Lung microvascular endothelial cell (primary cell): Measurements from ENCODE around the gene SAP30. TPM values are rescaled to one million over a fixed set of nuclear protein-coding genes. Genes with fewer than 3 reads are reported as not detected.

ENCODE experiments used
- DNase-seq, 2 donors: peaks; one replicate each; pipeline versions ENCODE4 v3.0.0 to v3.0.0-alpha.2; 2010; ENCODE audit warnings: low read depth in 2 of 2
- total RNA-seq: library from RNA; depleted of rRNA; stranded (reverse); fragments of >200 nt; gene quantifications from 2 replicates; pipeline ENCODE4 v1.2.1, GENCODE V29; 2014

Gene SAP30, protein sequence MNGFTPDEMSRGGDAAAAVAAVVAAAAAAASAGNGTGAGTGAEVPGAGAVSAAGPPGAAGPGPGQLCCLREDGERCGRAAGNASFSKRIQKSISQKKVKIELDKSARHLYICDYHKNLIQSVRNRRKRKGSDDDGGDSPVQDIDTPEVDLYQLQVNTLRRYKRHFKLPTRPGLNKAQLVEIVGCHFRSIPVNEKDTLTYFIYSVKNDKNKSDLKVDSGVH
- 13.5 and 16.1 TPM in 2 replicates for total RNA-seq

DNA sequence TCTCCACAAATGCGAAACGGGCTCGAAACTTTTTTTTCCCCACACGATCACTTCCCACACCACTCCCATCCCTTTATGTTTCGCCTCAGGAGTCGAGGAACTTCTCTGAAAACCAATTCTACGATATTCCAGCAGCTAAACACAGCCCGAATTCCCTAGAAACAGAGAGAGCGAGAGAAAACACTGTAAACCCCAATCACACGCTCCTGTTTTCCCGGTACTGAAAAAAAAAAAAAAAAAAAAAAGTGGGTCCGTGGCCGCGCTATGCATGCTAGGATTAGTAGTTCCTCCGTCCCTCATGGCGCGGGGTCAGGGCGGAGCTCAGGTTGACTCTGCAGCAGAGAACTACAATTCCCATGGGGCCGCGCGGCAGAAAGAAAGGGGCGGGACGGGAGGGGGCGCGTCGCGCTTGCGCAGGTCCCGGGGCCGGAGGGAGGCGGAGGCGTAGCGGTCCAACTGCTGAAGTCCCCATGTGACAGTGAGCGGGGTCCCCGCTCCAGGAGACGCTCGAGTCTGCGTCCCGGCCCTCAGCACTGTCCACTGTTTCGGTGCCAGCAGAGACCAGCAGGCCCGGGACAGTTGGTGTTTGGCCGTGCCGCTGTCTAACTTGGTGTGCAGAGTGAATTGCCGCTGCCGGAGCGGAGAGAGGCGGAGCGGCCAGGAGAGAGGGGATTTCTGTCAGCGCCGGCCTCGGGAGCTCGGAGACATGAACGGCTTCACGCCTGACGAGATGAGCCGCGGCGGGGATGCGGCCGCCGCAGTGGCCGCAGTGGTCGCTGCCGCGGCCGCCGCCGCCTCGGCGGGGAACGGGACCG is at the start of gene SAP30:
Gene SAP30 (plus strand): TSS at position 478 of the 815 bp plus-strand sequence. CDS start 229 bp downstream, at position 707.
- DNase-seq = peak; percentile 99 to 100

DNA sequence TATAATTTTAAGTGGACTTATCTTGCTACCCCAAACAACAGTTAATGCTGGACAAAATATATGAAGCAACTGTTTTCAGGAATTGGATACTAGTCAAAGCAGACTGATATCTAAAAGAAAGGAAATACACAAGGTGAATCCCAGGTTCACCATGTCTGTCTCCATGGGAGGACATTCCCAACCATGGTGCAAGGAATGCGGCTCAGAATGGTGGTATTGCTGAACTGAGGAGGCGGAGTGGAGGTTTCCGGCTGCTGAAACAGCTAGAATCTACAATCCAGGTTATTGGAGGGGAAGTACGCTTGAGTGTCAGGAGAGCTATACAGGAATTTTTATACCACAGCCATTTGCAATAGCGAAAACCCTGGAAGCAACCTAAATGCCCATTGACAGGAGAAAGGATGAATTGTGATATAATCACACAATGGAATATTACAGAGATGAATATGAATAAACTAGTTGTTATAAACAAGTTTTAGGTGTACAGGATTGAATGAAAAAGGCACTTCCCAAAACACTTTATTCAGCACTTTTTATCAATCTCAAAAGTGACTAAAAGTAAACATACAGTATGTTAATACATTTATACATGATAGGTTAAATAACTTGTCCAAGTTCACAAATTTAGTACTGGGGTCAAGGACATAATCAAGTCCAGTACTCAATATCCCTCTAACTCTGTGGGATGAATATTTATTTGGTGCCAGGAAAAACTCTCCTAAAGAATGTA is 45.6 kb upstream of the SAP30 start:
- no peak for DNase-seq

DNA sequence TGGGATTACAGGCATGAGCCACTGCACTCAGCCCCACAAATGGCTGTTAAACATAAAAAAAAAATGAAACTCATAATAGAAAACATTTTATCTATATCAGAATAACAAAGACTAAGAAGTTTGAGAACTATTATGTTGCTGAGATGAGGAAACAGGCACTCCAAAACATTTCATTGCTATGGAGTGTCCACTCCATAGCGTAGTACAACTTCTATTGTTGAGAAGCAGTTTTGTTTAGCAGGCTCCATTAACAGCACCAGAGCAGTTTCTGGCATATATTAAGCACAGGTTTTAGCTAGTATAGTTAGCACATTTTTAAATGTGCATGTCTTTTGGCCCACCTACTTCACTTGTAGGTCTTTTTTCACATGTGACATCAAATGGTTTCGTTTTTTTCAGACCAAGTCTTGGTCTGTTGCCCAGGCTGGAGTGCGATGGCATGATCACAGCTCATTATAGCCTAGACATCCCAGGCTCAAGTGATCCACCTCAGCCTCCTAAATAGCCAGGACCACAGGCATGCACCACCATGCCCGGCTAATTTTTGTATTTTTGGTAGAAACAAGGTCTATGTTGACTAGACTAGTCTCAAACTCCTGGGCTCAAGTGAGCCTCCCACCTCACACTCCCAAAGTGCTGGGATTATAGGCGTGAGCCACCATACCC is 42.4 kb upstream of the SAP30 start:
- no peak for DNase-seq

DNA sequence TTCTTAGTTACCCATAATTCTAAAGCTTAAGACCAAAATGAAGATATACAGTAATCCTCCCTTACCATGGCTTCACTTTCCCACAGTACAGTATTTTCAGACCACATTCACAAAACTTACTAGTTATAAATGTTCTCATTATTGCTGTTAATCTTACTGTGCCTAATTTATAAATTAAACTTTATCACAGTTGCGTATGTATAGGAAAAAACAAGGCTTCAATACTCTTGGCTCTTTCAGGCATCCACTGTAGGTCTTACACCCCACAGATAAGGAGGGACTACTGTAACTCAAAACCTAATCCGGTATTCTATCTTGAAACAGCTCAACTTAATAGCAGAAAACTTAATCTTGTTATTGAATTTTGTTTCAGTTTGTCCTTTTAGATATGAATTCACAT is 40.2 kb upstream of the SAP30 start:
- DNase-seq = no peak

DNA sequence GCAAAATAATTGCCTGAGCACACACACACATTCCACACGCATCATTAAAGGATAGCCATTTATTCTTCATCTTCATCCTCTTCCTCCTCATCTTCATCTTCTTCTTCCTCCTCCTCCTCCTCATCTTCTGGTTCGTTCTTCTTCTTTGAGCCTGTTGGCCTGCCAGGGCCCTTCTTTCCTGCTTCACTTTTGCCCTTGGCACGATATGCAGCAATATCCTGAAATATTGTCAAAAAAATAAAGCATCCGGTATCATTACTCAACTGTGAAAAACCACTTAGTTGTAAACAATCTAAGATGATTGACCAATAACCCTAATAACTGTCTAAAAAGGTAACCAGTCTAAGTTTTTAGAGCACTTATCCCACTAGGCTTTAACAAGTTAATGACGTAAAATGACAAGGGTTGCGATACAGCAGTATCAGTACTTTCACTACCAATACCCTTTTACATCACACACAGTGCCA is 38.7 kb upstream of the SAP30 start:
- DNase-seq = peak; percentile 33 to 51

DNA sequence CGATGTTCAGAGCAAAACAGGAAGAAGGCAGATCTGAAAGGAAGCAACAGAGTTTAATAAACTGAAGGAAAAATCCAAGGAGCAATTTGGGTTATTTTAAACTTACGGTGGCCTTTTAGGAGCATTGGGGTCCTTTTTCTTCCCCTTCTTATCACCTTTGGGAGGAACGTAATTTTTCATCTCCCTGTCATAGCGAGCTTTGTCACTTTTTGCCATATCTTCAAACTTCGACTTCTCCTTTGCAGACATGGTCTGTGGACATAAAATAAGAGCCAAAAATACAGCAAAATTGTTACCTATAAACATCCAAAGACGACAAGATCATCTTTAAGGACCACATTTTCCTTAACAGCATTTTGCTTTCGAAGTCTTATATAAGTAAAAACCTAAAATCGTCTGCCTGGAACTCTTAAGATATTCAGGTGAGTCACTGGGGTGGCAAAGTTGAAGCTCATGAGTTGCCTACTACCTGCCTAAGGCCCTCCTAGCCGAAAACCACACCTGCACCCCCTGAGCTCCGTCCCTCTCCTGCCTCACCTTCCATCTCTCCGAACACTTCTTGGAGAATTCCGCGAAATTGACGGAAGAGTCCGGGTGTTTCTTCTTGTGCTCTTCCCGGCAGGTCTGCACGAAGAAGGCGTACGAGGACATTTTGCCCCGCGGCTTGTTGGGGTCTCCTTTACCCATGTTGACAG is 37.6 kb upstream of the SAP30 start:
- peak in 1 of 2 donors; percentile 8 for DNase-seq

DNA sequence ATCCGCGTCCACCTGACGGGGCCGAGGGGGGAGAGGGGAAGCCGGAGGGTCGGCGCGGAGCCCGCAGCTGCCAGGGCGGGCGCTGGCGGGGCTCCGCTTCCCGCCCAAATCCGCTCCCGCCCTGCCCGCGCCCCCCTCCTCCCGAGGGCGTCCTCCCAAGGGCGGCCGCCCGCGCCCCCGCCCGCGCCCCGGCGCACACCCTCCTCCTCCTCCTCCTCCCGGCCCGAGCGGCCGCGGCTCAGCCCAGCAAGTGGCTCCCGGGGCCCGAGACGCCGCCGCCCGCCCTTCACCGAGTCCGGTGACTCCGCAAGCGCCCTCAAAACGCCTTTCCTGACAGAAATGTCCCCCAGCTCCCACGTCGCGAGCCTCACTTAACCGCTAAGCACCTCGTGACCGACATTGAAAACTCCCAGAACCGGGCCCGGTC is 37.1 kb upstream of the SAP30 start:
- DNase-seq = peak; percentile 45 to 46

DNA sequence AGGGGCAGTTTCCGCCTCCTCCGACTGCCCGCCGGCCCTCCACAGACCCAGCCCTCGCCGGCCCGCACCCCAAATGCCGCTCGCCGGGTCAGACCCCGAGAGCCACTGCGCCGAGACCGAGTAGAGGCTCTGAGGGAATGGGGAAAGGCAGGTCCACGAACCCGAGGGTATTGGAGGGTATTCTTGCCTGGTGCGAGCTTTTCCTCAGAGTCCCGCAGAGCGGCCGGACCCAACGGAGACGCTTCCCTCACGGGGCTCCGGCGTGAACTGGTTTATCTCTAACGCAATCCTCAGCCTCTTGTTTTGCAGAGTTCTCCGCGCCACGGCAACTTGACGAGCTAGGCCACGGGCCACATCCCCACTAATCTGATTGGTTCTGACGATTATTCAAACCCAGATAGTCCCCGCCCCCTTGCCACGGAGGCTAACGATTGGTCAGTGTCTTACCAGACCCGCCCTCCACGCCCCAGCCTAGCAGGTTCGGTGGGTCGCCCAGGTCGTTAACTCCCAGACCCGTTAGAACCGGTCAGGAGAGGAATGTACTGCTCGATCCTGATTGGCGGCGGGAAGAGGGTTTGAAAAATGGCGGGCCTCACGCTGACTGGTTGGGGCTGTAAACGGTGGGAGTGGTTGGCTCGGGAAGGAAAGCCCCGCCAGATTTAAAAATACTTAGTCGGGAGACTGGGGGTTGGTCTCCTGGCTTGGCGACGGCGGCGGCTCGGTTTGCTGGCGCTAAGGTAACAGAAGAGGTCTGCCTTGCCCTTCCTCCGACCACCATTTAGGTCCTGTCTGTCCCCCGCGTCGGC is 36.5 kb upstream of the SAP30 start, which contains the start of gene HMGB2:
Gene HMGB2 (minus strand): TSS at position 274 of the 806 bp plus-strand sequence. CDS start 709 bp downstream, outside the sequence.
- peak; percentile 100 for DNase-seq

DNA sequence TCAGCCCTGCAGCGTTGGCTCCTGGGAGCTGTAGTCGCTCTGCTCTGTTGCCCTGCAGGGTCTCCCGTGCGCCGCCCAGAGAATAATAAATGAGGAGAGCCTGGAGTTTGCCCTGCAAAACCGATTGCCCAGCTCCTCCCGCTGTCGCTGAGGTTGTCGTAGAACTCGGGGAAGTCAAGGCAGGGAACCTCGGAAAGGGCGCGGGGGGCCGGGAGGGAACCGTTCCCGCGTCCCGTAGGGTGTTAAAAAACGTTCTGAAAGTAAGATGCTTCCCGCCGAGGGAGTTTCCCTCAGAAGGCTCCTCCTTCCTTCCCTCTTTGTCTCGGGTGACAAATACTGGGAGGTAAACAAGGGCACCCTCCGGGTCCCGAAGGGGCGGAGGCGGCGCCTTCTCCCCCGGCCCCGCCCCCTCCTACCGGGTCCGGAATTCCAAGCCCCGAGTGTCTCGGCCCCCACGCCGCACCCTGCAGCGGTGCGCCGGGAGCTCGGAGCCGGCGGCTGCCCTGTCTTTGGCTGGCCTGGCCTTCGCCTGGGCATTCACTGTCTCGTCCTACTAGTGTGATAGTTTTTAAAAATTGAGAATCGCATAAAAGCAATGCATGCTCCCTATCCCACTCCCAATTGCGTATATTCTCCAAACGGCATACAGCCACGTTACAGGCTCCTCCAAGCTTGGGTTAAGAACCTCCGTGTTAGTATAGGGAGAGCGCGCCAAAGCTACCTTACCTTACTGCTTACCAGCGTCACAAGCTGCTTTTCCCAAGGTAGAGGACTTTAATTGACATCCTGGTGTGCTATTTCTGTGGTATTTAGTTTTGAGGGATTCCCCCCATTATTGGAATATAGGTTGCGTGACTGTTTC is 35.6 kb upstream of the SAP30 start:
- DNase-seq = peak; percentile 17 to 62

DNA sequence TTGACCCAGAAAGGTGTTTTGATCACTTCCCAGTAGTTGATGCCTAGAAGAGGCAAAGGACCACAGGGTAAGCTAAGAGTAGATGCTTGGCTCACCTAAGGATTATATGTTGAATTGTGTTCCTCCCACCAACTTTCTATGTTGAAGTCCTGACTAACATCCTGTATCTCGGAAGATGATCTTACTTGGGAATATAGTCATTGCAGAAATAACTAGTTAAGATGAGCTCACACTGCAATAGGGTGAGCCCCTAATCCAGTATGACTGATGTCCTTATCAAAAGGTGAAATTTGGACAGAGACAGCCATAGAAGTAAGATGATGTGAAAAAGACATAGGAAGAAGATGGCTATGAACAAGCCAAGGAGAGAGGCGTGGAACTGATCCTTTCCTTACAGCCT is 33.3 kb upstream of the SAP30 start:
- DNase-seq = no peak

DNA sequence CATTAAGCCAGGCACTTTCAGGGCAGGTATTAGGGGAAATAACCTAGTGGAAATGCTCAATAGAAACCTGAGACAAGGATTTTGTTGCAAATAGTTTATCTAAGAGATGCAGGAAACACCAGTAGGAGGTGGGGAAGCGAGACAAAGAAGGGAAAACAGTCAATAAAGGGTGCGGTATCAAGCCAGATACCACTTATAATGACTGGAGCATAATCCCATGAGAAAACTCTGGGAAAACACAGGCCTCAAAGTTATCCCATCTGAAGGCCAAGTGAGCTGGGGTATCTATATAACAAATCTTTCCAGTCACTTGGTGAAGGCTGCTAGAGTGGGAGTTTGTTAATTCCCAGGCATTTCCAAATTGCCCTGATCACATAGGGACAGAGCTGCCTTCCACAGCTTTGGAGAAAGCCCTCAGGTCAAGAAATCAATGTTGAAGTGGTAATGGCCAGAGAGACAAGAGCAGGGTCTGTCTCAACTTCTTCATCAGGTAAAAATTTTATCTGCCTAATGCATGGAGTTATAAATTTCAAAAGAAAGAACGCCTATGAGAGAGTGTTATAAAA is 26.8 kb upstream of the SAP30 start:
- no peak for DNase-seq

DNA sequence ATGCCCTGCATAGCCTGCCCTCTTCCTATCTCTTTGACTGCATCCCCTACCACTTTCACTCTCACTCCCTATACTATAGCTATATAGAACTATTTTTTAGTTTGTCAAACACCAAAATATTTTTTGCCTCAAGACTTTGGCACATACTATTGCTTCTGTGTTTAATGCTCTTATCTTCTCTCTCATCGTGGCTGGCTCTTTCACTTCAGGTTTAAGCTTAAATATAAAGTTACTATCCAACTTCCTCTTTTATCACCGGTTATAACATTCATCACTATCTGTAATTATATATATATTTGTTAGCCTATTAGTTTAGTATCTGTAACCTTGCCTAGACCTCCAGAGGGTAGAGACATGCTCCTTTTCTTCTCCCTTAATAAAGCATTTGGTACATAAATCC is 25.1 kb upstream of the SAP30 start:
- no peak for DNase-seq

DNA sequence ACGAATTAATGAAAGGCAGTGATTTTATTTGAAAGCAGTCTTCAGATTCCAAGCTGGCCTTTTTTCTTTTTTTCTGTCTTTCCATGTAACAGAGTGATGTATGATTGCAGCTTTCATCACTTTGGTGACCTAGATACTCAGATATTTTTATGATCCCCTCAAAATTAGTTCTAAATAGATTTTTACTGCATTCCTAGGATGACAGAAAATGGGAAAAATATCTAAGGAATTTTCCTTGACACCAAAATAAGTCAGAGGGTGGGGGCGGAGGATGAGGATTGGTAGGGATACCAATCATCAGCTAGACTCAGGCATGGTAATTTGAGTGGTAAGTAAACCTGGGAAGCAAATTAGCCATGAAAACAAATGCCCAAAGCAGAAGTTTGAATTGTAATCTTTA is 24.7 kb upstream of the SAP30 start:
- no peak for DNase-seq

DNA sequence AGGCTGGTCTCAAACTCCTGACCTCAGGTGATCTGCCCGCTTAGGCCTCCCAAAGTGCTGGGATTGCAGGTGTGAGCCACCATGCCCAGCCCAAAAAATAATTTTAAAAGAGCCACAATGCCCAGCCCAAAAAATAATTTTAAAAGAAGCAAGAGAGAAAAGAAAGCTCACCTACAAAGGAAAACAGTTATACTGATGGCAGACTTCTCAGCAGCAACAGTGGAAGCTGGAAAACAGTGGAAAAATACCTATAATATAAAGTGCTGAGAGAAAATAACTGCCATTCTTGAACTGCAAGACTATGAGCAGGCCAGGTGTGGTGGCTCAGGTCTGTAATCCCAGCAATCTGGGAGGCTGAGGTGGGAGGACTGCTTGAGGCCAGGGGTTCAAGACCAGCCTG is 23.3 kb upstream of the SAP30 start:
- DNase-seq = no peak

DNA sequence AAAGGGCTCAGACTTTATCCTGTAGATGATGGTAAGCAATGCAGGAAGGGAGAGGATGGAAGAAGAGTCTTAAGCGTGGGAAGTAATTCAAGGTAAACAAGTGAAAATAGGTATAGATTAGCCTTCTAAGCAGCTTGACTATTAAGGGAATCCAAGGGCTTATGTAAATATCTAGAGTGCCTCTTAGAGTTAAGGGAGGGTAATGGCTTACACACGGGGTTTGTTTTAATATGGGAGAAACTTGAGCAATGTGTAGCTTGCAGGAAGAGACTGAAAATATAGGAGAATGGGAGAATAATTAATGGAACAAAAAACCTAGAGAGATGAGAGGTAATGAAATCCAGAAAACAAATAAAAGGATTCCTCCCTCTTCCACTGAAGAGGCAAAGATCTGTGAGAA is 12.8 kb upstream of the SAP30 start:
- DNase-seq = no peak

DNA sequence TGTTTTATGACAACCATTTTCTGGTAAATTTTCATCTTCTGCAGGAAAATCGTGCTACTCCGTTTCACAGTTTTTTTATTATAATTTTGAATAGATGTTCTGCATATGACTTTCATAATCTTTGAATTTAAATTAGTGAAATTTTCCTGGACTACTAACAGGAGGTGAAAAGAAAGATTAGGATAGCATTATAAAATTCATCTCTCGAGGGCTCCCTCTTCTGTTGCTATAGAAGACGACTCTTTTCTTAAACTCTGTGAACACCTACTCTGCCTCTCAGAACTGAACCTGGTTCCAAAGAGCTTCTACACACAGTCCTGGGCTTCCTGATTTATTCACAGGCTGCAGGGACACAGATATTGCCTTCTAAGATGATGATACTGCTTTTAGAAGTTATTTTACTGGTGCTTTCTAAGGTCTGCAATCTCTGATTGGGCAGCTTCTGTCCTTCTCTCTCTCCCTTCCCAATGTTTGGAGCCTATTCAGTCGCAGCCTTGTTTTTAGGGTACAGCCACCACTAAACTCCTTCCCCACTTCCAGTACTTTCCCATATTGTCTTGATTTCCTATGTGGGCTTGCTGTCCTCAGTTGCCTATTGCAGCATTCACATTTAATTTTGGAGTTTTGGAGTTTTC is 10.1 kb upstream of the SAP30 start:
- peak in 1 of 2 donors; percentile 26 for DNase-seq

DNA sequence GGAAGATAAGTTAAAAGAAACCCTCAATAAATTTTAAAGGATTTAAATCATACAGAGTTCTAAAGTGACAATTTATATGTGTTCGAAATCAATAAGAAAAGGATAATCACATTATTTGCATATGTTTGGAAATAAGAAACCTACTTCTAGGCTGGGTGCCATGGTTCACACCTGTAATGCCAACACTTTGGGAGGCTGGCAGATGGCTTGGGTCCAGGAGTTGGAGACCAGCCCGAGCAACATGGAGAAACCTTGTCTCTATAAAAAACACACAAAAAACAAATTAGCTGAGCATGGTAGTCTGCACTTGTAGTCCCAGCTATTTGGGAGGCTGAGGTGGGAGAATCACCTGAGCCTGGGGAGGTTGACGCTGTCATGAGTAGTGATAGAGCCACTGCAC is 8.1 kb upstream of the SAP30 start:
- DNase-seq = no peak

DNA sequence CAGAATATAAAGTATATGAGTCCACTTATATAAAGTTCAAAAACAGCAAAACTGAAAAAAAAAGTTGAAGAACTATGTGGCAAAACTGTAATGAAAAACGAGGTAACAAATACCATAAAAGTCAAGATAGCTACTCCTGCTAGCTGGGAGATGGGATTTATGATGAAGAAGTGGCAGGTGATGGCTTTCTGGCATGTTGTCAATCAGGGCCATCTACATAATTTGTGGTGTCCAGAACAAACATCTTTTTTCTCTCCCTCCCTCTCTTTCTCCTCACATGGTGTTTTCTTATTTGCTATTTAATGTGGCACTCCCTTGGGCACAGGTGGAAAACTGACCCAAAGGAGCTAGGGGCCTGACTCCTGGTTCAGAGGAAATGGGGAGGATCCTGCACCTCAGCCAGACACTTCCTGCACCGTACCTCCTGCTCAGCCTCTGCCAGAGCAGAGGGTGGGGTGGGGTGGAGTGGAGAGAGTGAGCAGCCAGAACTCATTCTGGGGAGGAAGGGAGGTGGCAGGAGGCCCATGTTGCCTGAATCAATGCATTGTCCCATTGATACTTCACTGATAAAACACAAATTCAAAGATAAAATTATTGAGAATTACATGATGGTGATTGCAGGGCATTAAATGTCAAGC is 5.3 kb upstream of the SAP30 start:
- DNase-seq = peak in 1 of 2 donors; percentile 7
